ENCODE results near the gene IKZF3.
"Not testable (repeated sequence)": the region's sequence is repeated elsewhere in the genome, so short reads cannot be mapped to it uniquely, and the experiment has no call there.

DNA sequence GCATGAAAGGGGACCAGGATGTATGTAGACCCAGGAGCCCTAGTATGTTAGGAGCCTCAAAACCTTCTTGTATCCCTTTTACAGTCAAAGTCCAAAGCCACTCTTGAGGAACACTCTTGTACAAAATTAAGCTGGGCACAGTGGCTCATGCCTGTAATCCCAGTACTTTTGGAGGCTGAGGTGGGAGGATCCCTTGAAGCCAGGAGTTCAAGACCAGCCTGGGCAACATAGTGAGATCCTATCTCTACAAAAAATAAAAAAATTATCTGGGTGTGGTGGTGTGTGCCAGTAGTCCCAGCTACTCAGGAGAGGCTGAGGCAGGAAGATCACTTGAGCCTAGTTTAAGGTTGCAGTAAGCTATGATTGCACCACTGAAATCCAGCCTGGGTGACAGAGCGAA lies 138.2 kb downstream of the IKZF3 start:
- not testable (repeated sequence) for TF ChIP-seq POLR2A, POLR2AphosphoS5 (IDR thresholded peaks at IDR 0.05)
- TF ChIP-seq, protein P1, sequence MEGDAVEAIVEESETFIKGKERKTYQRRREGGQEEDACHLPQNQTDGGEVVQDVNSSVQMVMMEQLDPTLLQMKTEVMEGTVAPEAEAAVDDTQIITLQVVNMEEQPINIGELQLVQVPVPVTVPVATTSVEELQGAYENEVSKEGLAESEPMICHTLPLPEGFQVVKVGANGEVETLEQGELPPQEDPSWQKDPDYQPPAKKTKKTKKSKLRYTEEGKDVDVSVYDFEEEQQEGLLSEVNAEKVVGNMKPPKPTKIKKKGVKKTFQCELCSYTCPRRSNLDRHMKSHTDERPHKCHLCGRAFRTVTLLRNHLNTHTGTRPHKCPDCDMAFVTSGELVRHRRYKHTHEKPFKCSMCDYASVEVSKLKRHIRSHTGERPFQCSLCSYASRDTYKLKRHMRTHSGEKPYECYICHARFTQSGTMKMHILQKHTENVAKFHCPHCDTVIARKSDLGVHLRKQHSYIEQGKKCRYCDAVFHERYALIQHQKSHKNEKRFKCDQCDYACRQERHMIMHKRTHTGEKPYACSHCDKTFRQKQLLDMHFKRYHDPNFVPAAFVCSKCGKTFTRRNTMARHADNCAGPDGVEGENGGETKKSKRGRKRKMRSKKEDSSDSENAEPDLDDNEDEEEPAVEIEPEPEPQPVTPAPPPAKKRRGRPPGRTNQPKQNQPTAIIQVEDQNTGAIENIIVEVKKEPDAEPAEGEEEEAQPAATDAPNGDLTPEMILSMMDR (IDR thresholded peaks at IDR 0.05): not testable (repeated sequence)

Measured in suprapubic skin (tissue), 4 donors.